ENCODE results near the gene CDK2AP2. TPM values are rescaled to one million over a fixed set of nuclear protein-coding genes. Genes with fewer than 3 reads are reported as not detected.

The CDK2AP2 gene
- polyA plus RNA-seq, 1 of the 3 experiments (the other 2 are of a cell fraction): 47.9 TPM

- Histone ChIP-seq H3K9me2 (no peaks in the 10 kb centered on the region), H3F3A (replicated peaks; ENCODE audit: insufficient read depth) (peaks cover 3% of the 10 kb centered on the region), H3K4me2 (no peak overlapping the region), H3K4me1 (ENCODE audit: control insufficient read depth in 1 of 2, insufficient read depth in 2 of 2, low read depth in 1 of 2, low read length in 1 of 2) (no peaks in the 10 kb centered on the region), H3K27me3 (ENCODE audit: insufficient read depth) (no peaks in the 10 kb centered on the region), H2AFZ (ENCODE audit: low read depth) (no peak overlapping the region), H3K9ac (no peak overlapping the region), H3K36me3 (replicated peaks in 1 of 2; ENCODE audit: control insufficient read depth in 1 of 2, insufficient read depth in 2 of 2, low read length in 1 of 2) (no peaks in the 10 kb centered on the region), H3K27ac (ENCODE audit: low read depth in 2 of 2, low read length in 1 of 2) (no peak overlapping the region), H3K79me2 (ENCODE audit: insufficient read depth) (no peaks in the 10 kb centered on the region), H3K4me3 (ENCODE audit: low read depth in 2 of 2, low read length in 1 of 2) (no peak overlapping the region), H3K9me3 (peaks cover 14% of the 10 kb centered on the region; the same call in 1 of the 2 replicates), H4K20me1 (ENCODE audit: insufficient read depth) (no peaks in the 10 kb centered on the region)
- no peak for DNase-seq
- TF ChIP-seq EP300 (IDR thresholded peaks at IDR 0.05; ENCODE audit: borderline replicate concordance in 1 of 2, low read depth in 1 of 2, low read length in 1 of 2) (no peak), MEF2A (IDR thresholded peaks at IDR 0.05; ENCODE audit: borderline replicate concordance, low read depth) (no peak), USF1 (IDR thresholded peaks at IDR 0.05; ENCODE audit: borderline replicate concordance, low read depth) (no peak), USF2 (IDR thresholded peaks at IDR 0.05; ENCODE audit: borderline replicate concordance, low read depth, low read length) (no peak), RAD21 (IDR thresholded peaks at IDR 0.05; ENCODE audit: low read length) (no peak), GATA2 (CRISPR knock-in tag; IDR thresholded peaks at IDR 0.05) (no peak), CTCF (IDR thresholded peaks at IDR 0.05) (no peak)
- WGBS (ENCODE audit: low lambda C conversion rate): under 1% methylated on average over 4 of the region's 4 CpGs
- ChIA-PET POLR2A (no interaction called here), CTCF (interaction anchor here (0.8 to 1.6 kb wide), 2 partner anchors 38 to 95 kb away, joined by 3 to 4 read pairs; partner anchors contain the start of gene NUDT8)
Observed at GRCh38 chr11:67534070-67534679, 26.2 kb upstream of the CDK2AP2 start.

GRCh38 chr11:67532889-67533288, 24.9 kb upstream of the CDK2AP2 start:
- Histone ChIP-seq H3K36me3 (replicated peaks in 1 of 2; ENCODE audit: control insufficient read depth in 1 of 2, insufficient read depth in 2 of 2, low read length in 1 of 2) (no peaks in the 10 kb centered on the region), H3K27me3 (ENCODE audit: insufficient read depth) (no peaks in the 10 kb centered on the region), H3K27ac (ENCODE audit: low read depth in 2 of 2, low read length in 1 of 2) (no peak overlapping the region), H3K9ac (no peak overlapping the region), H2AFZ (ENCODE audit: low read depth) (no peak overlapping the region), H3F3A (replicated peaks; ENCODE audit: insufficient read depth) (peaks cover 3% of the 10 kb centered on the region), H3K9me3 (peaks cover 14% of the 10 kb centered on the region; the same call in 1 of the 2 replicates), H3K4me3 (ENCODE audit: low read depth in 2 of 2, low read length in 1 of 2) (no peak overlapping the region), H3K9me2 (no peaks in the 10 kb centered on the region), H4K20me1 (ENCODE audit: insufficient read depth) (no peaks in the 10 kb centered on the region), H3K4me2 (no peak overlapping the region), H3K4me1 (ENCODE audit: control insufficient read depth in 1 of 2, insufficient read depth in 2 of 2, low read depth in 1 of 2, low read length in 1 of 2) (no peaks in the 10 kb centered on the region), H3K79me2 (ENCODE audit: insufficient read depth) (no peaks in the 10 kb centered on the region)
- ChIA-PET POLR2A (no interaction called here), CTCF (no interaction called here)
- no peak for DNase-seq
- WGBS (ENCODE audit: low lambda C conversion rate): 41% methylated on average over 2 of the region's 2 CpGs
- TF ChIP-seq GABPA (IDR thresholded peaks at IDR 0.05; ENCODE audit: low read depth) (no peak), USF1 (IDR thresholded peaks at IDR 0.05; ENCODE audit: borderline replicate concordance, low read depth) (no peak), PBX3 (IDR thresholded peaks at IDR 0.05) (no peak), IRF3 (IDR thresholded peaks at IDR 0.05; ENCODE audit: low read depth, low read length) (no peak), SMC3 (IDR thresholded peaks at IDR 0.05; ENCODE audit: low read depth, low read length) (no peak), TCF12 (IDR thresholded peaks at IDR 0.05) (no peak), RCOR1 (IDR thresholded peaks at IDR 0.05; ENCODE audit: low read length) (no peak), CTCF (IDR thresholded peaks at IDR 0.05) (no peak), JUND (IDR thresholded peaks at IDR 0.05) (no peak), USF2 (IDR thresholded peaks at IDR 0.05; ENCODE audit: borderline replicate concordance, low read depth, low read length) (no peak), MEF2A (IDR thresholded peaks at IDR 0.05; ENCODE audit: borderline replicate concordance, low read depth) (no peak), RAD21 (IDR thresholded peaks at IDR 0.05; ENCODE audit: low read length) (no peak), TEAD4 (IDR thresholded peaks at IDR 0.05; ENCODE audit: borderline replicate concordance, insufficient read depth) (no peak), YY1 (IDR thresholded peaks at IDR 0.05; ENCODE audit: low read depth) (no peak)
